ENCODE measurements around the gene MSL2. TPM values are rescaled to one million over a fixed set of nuclear protein-coding genes. Genes with fewer than 3 reads are reported as not detected.
A peak's percentile ranks its signal among the peaks of the same experiment; 100 is the strongest.

Gene MSL2
- total RNA-seq, 1 donor: 27.3 TPM

GRCh38 chr3:136197159-136197793, 1.1 kb upstream of the MSL2 start:
- no peak for DNase-seq (ENCODE audit: low read depth)
- peak overlapping the region; percentile 95 for H3K4me3 ChIP-seq (ENCODE audit: low read depth, low read length)
- no peak for TF ChIP-seq CTCF (IDR thresholded peaks at IDR 0.05; ENCODE audit: insufficient read depth, low read length)

GRCh38 chr3:136196401-136197158, 445 bp upstream of the MSL2 start:
- TF ChIP-seq CTCF (IDR thresholded peaks at IDR 0.05; ENCODE audit: insufficient read depth, low read length): no peak
- peak; percentile 100 for DNase-seq (ENCODE audit: low read depth)
- H3K4me3 ChIP-seq (ENCODE audit: low read depth, low read length): peak overlapping the region; percentile 95

- TF ChIP-seq CTCF (IDR thresholded peaks at IDR 0.05; ENCODE audit: insufficient read depth, low read length): no peak
- DNase-seq (ENCODE audit: low read depth): peak; percentile 60
- peak overlapping the region; percentile 95 for H3K4me3 ChIP-seq (ENCODE audit: low read depth, low read length)
These were observed 674 bp downstream of the MSL2 start for GRCh38 chr3:136195258-136196063.

- DNase-seq (ENCODE audit: low read depth): peak; percentile 38
- no peak for TF ChIP-seq CTCF (IDR thresholded peaks at IDR 0.05; ENCODE audit: insufficient read depth, low read length)
- H3K4me3 ChIP-seq (ENCODE audit: low read depth, low read length): peak overlapping the region; percentile 95
These were observed 1.5 kb downstream of the MSL2 start for GRCh38 chr3:136194409-136195257.

GRCh38 chr3:136193278-136194054, 2.7 kb downstream of the MSL2 start:
- TF ChIP-seq CTCF (IDR thresholded peaks at IDR 0.05; ENCODE audit: insufficient read depth, low read length): no peak
- DNase-seq (ENCODE audit: low read depth): peak; percentile 24
- peak overlapping the region; percentile 95 for H3K4me3 ChIP-seq (ENCODE audit: low read depth, low read length)

Data from fibroblast of the aortic adventitia (primary cell).